ENCODE results near the gene AMPH. TPM values are rescaled to one million over a fixed set of nuclear protein-coding genes. Genes with fewer than 3 reads are reported as not detected.
A peak's percentile ranks its signal among the peaks of the same experiment; 100 is the strongest.
"Not testable (repeated sequence)": the region's sequence is repeated elsewhere in the genome, so short reads cannot be mapped to it uniquely, and the experiment has no call there.

The AMPH gene
- total RNA-seq, 1 donor from 2014 or later: not detected

DNA sequence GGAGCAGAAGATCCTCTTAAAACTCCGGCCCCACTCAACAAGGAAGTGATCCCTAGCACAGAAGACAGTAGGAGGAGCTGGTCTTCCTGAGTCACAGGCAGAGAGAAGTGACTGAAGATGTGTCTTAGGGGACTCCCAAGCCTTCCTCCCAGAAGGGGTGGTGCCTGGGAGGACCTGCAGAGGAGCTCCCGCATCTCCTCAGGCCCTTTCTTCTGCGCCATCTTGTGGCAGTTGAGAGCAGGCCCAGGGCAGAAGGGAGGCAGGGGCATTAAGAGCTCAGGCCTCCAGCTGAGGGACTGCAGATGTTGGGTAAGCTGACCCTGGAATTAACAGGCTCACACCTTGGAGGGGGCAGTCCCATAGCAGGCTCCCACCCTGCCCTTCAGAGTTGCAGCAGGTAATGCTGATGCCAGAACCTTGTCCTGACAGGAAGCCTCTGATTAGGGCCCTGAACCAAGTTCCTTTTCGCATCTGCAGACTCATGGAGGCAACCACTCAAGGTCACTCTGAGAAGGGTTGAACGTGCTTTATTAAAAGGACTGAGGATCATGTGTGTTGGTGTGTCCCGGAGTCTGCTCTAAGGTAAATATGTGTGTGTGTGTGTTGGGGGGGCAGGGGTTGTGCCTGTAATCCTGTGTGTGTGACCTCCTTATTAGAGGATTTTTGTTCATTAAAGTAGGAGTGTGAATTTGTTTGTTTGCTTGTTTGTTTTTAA lies 281.1 kb downstream of the AMPH start:
- intact Hi-C loops (cut with micrococcal nuclease); H3K9me3 Mint-ChIP-seq; H3K27me3 Mint-ChIP-seq; H3K36me3 Mint-ChIP-seq (ENCODE audit: low read depth): not testable (repeated sequence)
- H3K4me1 Mint-ChIP-seq: peaks cover 24% of the 10 kb centered on the region
- H3K4me3 Mint-ChIP-seq: peak overlapping the region; percentile 89
- peak; percentile 83 for DNase-seq
- peak overlapping the region; percentile 93 for H3K27ac Mint-ChIP-seq

DNA sequence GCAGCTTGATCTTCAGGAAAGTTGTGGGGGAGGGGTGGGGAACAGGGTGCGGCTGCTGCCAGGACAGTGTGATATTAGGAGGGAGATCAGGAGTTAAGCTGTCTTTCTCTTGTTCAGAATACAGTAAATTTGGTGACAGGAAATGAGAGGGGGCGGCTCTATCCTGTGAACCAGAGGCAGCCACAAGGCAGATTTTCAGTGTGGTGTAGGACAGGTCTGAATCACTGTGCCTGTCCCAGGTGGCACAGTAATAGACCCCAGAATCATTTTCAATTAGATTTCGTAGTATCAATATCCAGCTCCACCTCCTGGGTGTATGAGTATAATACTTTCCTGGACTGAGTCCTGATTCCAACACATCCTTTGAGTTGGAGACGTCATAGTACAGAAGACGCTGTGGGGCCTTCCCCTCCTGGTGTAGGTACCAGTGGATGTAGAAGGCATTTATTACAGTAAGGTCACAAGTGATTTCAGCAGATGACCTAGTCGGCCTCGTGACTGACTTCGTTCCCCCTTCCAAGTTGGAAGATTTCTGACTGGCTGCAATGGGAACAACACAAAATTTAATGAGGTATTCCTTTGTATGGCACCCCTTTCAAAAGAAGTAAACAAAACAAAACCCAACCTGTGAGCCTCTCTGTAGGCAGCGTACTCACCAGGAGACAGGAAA lies 281.9 kb downstream of the AMPH start:
- H3K4me3 Mint-ChIP-seq: peak overlapping the region; percentile 89
- H3K36me3 Mint-ChIP-seq (ENCODE audit: low read depth); H3K9me3 Mint-ChIP-seq; DNase-seq; intact Hi-C loops (cut with micrococcal nuclease); H3K27me3 Mint-ChIP-seq: not testable (repeated sequence)
- H3K27ac Mint-ChIP-seq: peak overlapping the region; percentile 93
- H3K4me1 Mint-ChIP-seq: peaks cover 30% of the 10 kb centered on the region

DNA sequence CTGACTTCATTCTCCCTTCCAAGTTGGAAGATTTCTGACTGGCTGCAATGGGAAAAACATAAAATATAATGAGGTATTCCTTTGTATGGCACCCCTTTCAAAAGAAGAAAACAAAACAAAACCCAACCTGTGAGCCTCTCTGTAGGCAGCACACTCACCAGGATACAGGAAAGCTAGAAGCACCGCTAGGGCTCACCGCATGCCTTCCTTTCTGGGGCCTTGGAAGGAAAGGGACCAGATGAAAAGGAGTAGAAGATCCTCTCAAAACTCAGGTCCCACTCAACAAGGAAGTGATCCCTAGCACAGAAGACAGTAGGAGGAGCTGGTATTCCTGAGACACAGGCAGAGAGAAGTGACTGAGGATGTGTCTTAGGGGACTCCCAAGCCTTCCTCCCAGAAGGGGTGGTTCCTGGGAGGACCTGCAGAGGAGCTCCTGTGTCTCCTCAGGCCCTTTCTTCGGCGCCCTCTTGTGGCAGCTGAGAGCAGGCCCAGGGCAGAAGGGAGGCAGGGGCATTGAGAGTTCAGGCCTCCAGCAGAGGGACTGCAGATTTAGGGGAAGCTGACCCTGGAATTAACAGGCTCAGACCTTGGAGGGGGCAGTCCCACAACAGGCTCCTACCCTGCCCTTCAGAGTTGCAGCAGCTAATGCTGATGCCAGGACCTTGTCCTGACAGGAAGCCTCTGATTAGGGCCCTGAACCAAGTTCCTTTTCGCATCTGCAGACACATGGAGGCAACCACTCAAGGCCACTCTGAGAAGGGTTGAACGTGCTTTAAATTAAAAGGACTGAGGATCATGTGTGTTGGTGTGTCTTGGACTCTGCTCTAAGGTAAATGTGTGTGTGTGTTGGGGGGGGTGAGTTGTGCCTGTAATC lies 285.6 kb downstream of the AMPH start:
- DNase-seq: peak; percentile 89
- not testable (repeated sequence) for H3K27me3 Mint-ChIP-seq; H3K9me3 Mint-ChIP-seq; H3K36me3 Mint-ChIP-seq (ENCODE audit: low read depth)
- intact Hi-C loops (cut with micrococcal nuclease): loop anchor here (2.0 kb wide), 1 partner anchor 13 kb away; no protein-coding TSS in a partner anchor
- peaks cover 41% of the 10 kb centered on the region for H3K4me1 Mint-ChIP-seq
- peak overlapping the region; percentile 73 for H3K27ac Mint-ChIP-seq
- H3K4me3 Mint-ChIP-seq: peak overlapping the region; percentile 66

DNA sequence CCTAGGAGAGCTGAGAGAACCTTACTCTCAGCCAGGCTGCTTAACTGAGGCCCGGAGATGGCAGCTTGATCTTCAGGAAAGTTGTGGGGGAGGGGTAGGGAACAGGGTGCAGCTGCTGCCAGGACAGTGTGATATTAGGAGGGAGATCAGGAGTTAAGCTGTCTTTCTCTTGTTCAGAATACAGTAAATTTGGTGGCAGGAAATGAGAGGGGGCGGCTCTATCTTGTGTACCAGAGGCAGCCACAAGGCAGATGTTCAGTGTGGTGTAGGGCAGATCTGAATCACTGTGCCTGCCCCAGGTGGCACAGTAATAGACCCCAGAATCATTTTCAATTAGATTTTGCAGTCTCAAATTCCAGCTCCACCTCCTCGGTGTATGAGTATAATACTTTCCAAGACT lies 286.4 kb downstream of the AMPH start:
- DNase-seq: peak; percentile 73
- not testable (repeated sequence) for H3K9me3 Mint-ChIP-seq; H3K27me3 Mint-ChIP-seq; H3K36me3 Mint-ChIP-seq (ENCODE audit: low read depth)
- intact Hi-C loops (cut with micrococcal nuclease): loop anchor here (2.0 kb wide), 1 partner anchor 14 kb away; no protein-coding TSS in a partner anchor
- Mint-ChIP-seq H3K4me3 (peak overlapping the region; percentile 66), H3K4me1 (peaks cover 46% of the 10 kb centered on the region), H3K27ac (peak overlapping the region; percentile 73)

DNA sequence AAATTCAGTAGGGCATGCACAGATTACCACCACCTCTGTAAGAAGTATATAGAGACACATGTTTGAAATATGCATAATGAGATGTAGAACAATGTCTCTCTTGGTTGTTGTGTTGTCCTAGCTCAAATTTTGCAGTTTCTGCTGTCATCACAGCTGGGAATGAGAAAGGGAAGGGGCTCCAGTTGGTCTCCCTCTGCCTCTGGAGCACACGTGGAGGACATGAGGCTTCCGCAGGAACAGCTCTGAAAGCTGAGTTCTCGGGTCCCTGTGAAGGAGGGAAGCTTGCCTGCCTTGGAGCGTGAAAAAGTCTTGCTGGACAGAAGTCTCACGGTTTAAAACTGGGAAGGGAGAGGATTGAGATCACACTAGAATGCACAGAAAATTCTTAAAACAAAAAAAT lies 289.0 kb downstream of the AMPH start:
- H3K36me3 Mint-ChIP-seq (ENCODE audit: low read depth); DNase-seq; H3K27me3 Mint-ChIP-seq; H3K9me3 Mint-ChIP-seq; intact Hi-C loops (cut with micrococcal nuclease): not testable (repeated sequence)
- Mint-ChIP-seq H3K4me1 (peaks cover 41% of the 10 kb centered on the region), H3K27ac (peak overlapping the region; percentile 79), H3K4me3 (peak overlapping the region; percentile 87)

DNA sequence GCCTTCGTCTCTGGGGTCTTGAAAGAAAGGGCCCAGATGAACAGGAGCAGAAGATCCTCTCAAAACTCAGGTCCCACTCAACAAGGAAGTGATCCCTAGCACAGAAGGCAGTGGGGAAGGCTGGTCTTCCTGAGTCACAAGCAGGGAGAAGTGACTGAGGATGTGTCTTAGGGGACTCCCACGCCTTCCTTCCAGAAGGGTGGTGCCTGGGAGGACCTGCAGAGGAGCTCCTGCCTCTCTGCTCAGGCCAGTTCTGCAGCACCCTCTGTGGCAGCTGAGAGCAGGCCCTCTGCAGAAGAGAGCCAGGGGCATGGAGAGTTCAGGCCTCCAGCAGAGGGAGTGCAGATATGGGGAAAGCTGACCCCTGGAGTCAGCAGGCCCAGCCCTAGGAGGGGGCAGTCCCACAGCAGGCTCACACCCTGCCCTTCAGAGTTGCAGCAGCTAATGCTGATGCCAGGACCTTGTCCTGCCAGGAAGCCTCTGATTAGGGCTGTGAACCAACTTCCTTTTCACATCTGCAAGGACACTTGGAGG lies 289.9 kb downstream of the AMPH start:
- not testable (repeated sequence) for H3K9me3 Mint-ChIP-seq; H3K36me3 Mint-ChIP-seq (ENCODE audit: low read depth); H3K27me3 Mint-ChIP-seq
- Mint-ChIP-seq H3K4me1 (peaks cover 43% of the 10 kb centered on the region), H3K4me3 (peak overlapping the region; percentile 87), H3K27ac (peak overlapping the region; percentile 80)
- intact Hi-C loops (cut with micrococcal nuclease): loop anchor here (2.0 kb wide), 2 partner anchors 40 to 108 kb away; no protein-coding TSS in a partner anchor
- DNase-seq: peak; percentile 65

DNA sequence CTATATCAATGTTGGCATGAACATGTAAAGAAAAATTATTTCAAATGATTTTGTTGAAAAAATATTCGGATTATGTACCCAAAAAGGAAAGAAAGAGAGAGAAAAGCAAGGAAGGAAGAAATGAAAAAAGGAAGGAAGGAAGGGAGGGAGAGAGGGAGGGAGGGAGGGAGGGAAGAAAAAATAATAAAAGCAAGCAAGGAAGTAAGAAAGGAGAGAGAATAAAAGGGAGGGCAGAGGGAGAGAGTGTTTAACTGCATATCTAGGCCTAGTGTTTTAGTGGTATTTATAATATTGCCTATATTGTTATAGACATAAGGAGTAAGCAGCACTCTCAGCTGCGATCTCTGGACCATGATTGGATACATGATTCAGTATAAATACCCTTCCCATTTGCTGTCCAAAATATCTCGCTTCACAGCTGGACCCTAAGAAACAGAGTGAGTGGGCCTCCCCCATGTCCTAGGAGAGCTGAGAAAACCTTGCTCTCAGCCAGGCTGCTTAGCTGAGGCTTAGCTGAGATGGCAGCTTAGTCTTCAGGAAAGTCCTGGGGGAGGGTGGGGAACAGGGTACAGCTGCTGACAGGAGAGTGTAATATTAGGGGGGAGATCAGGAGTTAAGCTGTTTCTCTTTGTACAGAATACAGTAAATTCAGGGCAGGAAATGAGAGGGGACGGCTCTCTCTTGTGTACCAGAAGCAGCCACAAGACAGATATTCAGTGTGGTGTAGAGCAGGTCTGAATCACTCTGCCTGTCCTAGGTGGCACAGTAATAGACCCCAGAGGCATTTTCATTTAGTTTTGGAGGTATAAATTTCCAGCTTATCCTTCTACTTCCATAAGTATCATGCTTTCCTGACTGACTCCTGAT lies 291.0 kb downstream of the AMPH start:
- no peaks in the 10 kb centered on the region for H3K9me3 Mint-ChIP-seq

DNA sequence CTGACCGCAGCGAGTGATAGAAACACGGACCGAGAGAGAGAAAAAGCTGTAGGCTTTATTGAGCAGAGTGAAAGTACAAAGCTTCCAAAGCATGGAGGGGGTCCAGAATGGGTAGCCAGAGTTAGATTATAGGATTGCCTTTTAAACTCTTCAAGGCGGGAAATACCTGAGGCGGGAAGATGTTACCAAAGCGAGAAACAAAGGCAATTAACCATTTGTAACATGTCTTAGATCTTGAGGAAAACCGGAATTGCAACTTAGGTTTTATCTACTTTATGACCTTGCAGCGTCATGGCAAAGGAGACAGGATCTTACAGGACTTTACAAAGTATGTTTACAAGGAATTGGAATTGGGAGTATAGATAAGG lies 295.0 kb downstream of the AMPH start:
- peaks cover 38% of the 10 kb centered on the region for H3K4me1 Mint-ChIP-seq
- H3K9me3 Mint-ChIP-seq; DNase-seq; H3K27me3 Mint-ChIP-seq; H3K36me3 Mint-ChIP-seq (ENCODE audit: low read depth); intact Hi-C loops (cut with micrococcal nuclease): not testable (repeated sequence)
- peak overlapping the region; percentile 74 for H3K27ac Mint-ChIP-seq
- H3K4me3 Mint-ChIP-seq: peak overlapping the region; percentile 71

More for the DNA sequence above, 291.0 kb downstream of the AMPH start:
- Mint-ChIP-seq H3K27ac (peak overlapping the region; percentile 80), H3K4me1 (peaks cover 41% of the 10 kb centered on the region), H3K4me3 (peak overlapping the region; percentile 87), H3K27me3 (no peaks in the 10 kb centered on the region), H3K36me3 (ENCODE audit: low read depth) (no peaks in the 10 kb centered on the region)
- DNase-seq: no peak
- intact Hi-C loops (cut with micrococcal nuclease): loop anchor here (2.0 kb wide), 2 partner anchors 39 to 107 kb away; no protein-coding TSS in a partner anchor

DNA sequence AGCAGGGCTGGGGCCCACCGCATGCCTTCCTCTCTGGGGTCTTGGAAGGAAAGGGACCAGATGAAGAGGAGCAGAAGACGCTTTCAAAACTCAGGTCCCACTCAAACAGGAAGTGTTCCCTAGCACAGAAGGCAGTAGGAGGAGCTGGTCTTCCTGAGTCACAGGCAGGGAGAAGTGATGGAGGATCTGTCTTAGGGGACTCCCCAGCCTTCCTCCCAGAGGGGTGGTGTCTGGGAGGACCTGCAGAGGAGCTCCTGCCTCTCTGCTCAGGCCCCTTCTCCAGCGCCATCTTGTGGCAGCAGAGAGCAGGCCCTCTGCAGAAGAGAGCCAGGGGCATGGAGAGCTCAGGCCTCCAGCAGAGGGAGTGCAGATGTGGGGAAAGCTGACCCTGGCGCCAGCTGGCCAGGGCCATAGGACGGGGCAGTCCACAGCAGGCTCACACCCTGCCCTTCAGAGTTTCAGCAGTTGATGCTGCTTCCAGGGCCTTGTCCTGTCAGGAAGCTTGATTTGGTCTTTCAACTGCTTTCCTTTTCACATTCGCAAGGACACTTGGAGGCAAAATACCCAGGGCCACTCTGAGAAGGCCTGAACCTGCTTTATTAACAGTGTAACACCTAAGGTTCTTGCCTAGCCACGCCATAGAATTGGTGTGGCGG lies 295.6 kb downstream of the AMPH start:
- intact Hi-C loops (cut with micrococcal nuclease): loop anchor here (1.0 kb wide), 2 partner anchors 120 to 228 kb away; no protein-coding TSS in a partner anchor
- Mint-ChIP-seq H3K4me3 (peak overlapping the region; percentile 71), H3K4me1 (peaks cover 37% of the 10 kb centered on the region)

DNA sequence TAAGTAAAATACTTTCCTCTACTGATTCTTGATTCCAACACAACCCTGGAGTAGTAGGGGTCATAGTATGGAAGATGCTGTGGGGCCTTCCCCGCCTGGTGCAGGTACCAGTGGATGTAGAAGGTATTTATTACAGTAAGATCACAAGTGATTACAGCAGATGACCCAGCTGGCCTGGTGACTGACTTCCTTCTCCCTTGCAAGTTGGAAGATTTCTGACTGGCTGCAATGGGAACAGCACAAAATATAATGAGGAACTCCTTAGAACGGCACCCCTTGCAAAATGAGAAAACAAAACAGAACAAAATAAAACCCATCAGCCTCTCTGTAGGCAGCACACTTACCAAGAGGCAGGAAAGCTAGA lies 296.1 kb downstream of the AMPH start:
- Mint-ChIP-seq H3K36me3 (ENCODE audit: low read depth) (no peaks in the 10 kb centered on the region), H3K4me1 (peaks cover 36% of the 10 kb centered on the region), H3K27ac (peak overlapping the region; percentile 67), H3K9me3 (no peaks in the 10 kb centered on the region), H3K27me3 (no peaks in the 10 kb centered on the region), H3K4me3 (peak overlapping the region; percentile 71)
- intact Hi-C loops (cut with micrococcal nuclease): loop anchor here (1.0 kb wide), 2 partner anchors 120 to 228 kb away; no protein-coding TSS in a partner anchor
- no peak for DNase-seq

More for the DNA sequence above, 295.6 kb downstream of the AMPH start:
- H3K27me3 Mint-ChIP-seq: no peaks in the 10 kb centered on the region
- peak overlapping the region; percentile 74 for H3K27ac Mint-ChIP-seq
- DNase-seq: peak; percentile 94
- no peaks in the 10 kb centered on the region for H3K9me3 Mint-ChIP-seq
- no peaks in the 10 kb centered on the region for H3K36me3 Mint-ChIP-seq (ENCODE audit: low read depth)

DNA sequence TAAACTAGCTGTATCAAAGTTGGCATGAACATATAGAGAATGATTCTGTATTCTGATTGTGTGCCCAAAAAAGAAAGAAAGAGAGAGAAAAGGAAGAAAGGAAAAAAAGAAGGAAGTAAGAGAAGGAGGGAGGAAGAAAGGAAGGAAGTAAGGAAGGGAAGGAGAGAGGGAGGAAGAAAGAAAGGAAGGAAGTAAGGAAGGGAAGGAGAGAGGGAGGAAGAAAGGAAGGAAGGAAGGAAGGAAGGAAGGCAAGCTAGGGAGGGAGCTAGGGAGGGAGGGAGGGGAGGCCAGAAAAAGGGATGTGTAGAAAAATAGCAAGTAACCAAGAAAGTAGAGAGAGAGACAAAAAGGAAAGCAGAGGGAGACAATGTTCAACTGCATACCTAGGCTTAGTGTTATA lies 297.0 kb downstream of the AMPH start:
- Mint-ChIP-seq H3K27ac (peak overlapping the region; percentile 8), H3K4me3 (no peak overlapping the region), H3K27me3 (no peaks in the 10 kb centered on the region), H3K36me3 (ENCODE audit: low read depth) (no peaks in the 10 kb centered on the region), H3K4me1 (peaks cover 38% of the 10 kb centered on the region), H3K9me3 (no peaks in the 10 kb centered on the region)
- intact Hi-C loops (cut with micrococcal nuclease): no loop called here
- no peak for DNase-seq

All from activated CD4-positive, alpha-beta T cell treated with anti-CD3 and anti-CD28 coated beads, Interleukin-2, amount 10 ng/mL, durations not matched to agents 24 days and 14 days (primary cell).